ENCODE measurements around the gene IP6K2. TPM values are rescaled to one million over a fixed set of nuclear protein-coding genes. Genes with fewer than 3 reads are reported as not detected.

The IP6K2 gene
- total and polyA plus RNA-seq, 2 of the 13 experiments (the other 11 are each of a cell fraction or from before 2014, with no cell fraction given) = 85.5 to 112 TPM

- TF ChIP-seq ZNF281 (CRISPR knock-in tag; IDR thresholded peaks at IDR 0.05; ENCODE audit: borderline replicate concordance) = 0 out of 2 replicates have a peak, but pooled peaks have one; percentile 23
- TF ChIP-seq ZNF276 (CRISPR knock-in tag; IDR thresholded peaks at IDR 0.05; ENCODE audit: low read depth) = peak; percentile 87; the same call in 1 of the 2 replicates
- no peak for TF ChIP-seq GABPA (IDR thresholded peaks at IDR 0.05; ENCODE audit: low read depth, low read length)
- no peak for TF ChIP-seq GABPA (CRISPR knock-in tag; IDR thresholded peaks at IDR 0.05; ENCODE audit: low read depth)
- no peak for TF ChIP-seq SMAD3 (CRISPR knock-in tag; IDR thresholded peaks at IDR 0.05)
- no peak for TF ChIP-seq ZBTB3 (CRISPR knock-in tag; IDR thresholded peaks at IDR 0.05; ENCODE audit: borderline replicate concordance, low read depth)
- TF ChIP-seq CHD2 (IDR thresholded peaks at IDR 0.05; ENCODE audit: low read depth, low read length) = no peak
- peak; percentile 96 for TF ChIP-seq ZBTB14 (CRISPR knock-in tag; IDR thresholded peaks at IDR 0.05)
- TF ChIP-seq SAP130 (CRISPR knock-in tag; IDR thresholded peaks at IDR 0.05; ENCODE audit: low read depth) = peak; percentile 93
- no peak for TF ChIP-seq CEBPG (CRISPR knock-in tag; IDR thresholded peaks at IDR 0.05)
- TF ChIP-seq CSRNP2 (CRISPR knock-in tag; conservative IDR thresholded peaks at IDR 0.05; ENCODE audit: low read depth) = no peak
- TF ChIP-seq KLF12 (CRISPR knock-in tag; IDR thresholded peaks at IDR 0.05; ENCODE audit: borderline replicate concordance) = no peak
- peak; percentile 56; the same call in 1 of the 2 replicates for TF ChIP-seq JUN (CRISPR knock-in tag; IDR thresholded peaks at IDR 0.05)
- peak; percentile 63; the same call in 1 of the 2 replicates for TF ChIP-seq ZNF558 (CRISPR knock-in tag; IDR thresholded peaks at IDR 0.05; ENCODE audit: borderline replicate concordance)
- TF ChIP-seq ZNF224 (CRISPR knock-in tag; IDR thresholded peaks at IDR 0.05) = no peak
- peak; percentile 59 for TF ChIP-seq ATF2 (CRISPR knock-in tag; IDR thresholded peaks at IDR 0.05)
- no peak for TF ChIP-seq FOXA1 (IDR thresholded peaks at IDR 0.05)
- no peak for TF ChIP-seq FOXA1 (CRISPR knock-in tag; IDR thresholded peaks at IDR 0.05)
- peak; percentile 90 for TF ChIP-seq ZNF329 (CRISPR knock-in tag; IDR thresholded peaks at IDR 0.05; ENCODE audit: low read depth)
- peak; percentile 24 for TF ChIP-seq FOSL2 (CRISPR knock-in tag; IDR thresholded peaks at IDR 0.05)
- TF ChIP-seq NCOA2 (CRISPR knock-in tag; IDR thresholded peaks at IDR 0.05) = peak; percentile 12; the same call in 1 of the 2 replicates
These were observed 31.2 kb downstream of the IP6K2 start, which contains the start of gene NCKIPSD (continued) for GRCh38 chr3:48685603-48686511.

All from HepG2 (cell line).